Activated T-helper 9 cell treated with anti-CD3 and anti-CD28 coated beads, Interleukin-2, amount 50 U/mL, for 16 hours (primary cell): ENCODE data around the gene MED10.
"Not testable (repeated sequence)": the region's sequence is repeated elsewhere in the genome, so short reads cannot be mapped to it uniquely, and the experiment has no call there.

Experiments used
- DNase-seq: peaks from one replicate; pipeline ENCODE4 v3.0.0-alpha.2; 2020; ENCODE audit warnings: low read depth

Gene MED10

GRCh38 chr5:6372251-6373080 lies 5.9 kb downstream of the MED10 start:
- no peak for DNase-seq

- DNase-seq = no peak
Measured at GRCh38 chr5:6371079-6371810, 7.1 kb downstream of the MED10 start.

GRCh38 chr5:6370580-6370979 lies 7.8 kb downstream of the MED10 start:
- no peak for DNase-seq

- DNase-seq = no peak
Measured at GRCh38 chr5:6365977-6366590, 12.3 kb downstream of the MED10 start.

GRCh38 chr5:6365142-6365976 lies 13.0 kb downstream of the MED10 start:
- DNase-seq = no peak

GRCh38 chr5:6363454-6364011 lies 14.8 kb downstream of the MED10 start:
- DNase-seq = not testable (repeated sequence)

GRCh38 chr5:6362846-6363245 lies 15.5 kb downstream of the MED10 start:
- no peak for DNase-seq

GRCh38 chr5:6361101-6361500 lies 17.2 kb downstream of the MED10 start:
- no peak for DNase-seq

GRCh38 chr5:6360323-6361072 lies 17.8 kb downstream of the MED10 start:
- no peak for DNase-seq

- no peak for DNase-seq
Measured at GRCh38 chr5:6359555-6360322, 18.6 kb downstream of the MED10 start.

GRCh38 chr5:6358434-6358820 lies 19.9 kb downstream of the MED10 start:
- no peak for DNase-seq

GRCh38 chr5:6357817-6358433 lies 20.4 kb downstream of the MED10 start:
- DNase-seq = not testable (repeated sequence)

GRCh38 chr5:6356578-6357164 lies 21.7 kb downstream of the MED10 start:
- no peak for DNase-seq

GRCh38 chr5:6355294-6355693 lies 23.1 kb downstream of the MED10 start:
- no peak for DNase-seq

GRCh38 chr5:6354848-6355247 lies 23.5 kb downstream of the MED10 start:
- no peak for DNase-seq

- DNase-seq = no peak
Measured at GRCh38 chr5:6353602-6354302, 24.6 kb downstream of the MED10 start.

- no peak for DNase-seq
Measured at GRCh38 chr5:6350277-6351090, 27.9 kb downstream of the MED10 start.

- no peak for DNase-seq
Measured at GRCh38 chr5:6349387-6349786, 29.0 kb downstream of the MED10 start.
